IMR-90 (cell line): ENCODE measurements around the gene CYP2D6. TPM values are rescaled to one million over a fixed set of nuclear protein-coding genes. Genes with fewer than 3 reads are reported as not detected.

Experiments used
- ATAC-seq: fragments of 200-7000 bp; cut with Tn5 transposase; 2 replicates; pipeline ENCODE4 v1.9.1; 2020; ENCODE audit warnings: low read depth, mild to moderate bottlenecking, moderate library complexity
- BruUV-seq: library from RNA; stranded (reverse); fragments of 400-500 nt; replicated peaks from 2 replicates; lab custom pipeline; 2021; lab: Mats Ljungman, UMichigan
- CTCF ChIA-PET: fragments of 300-600 bp; formaldehyde crosslinking; extraction: SDS; loops from one replicate; lab custom pipeline; 2021; ENCODE audit warnings: antibody characterized with exemption; lab: Yijun Ruan, JAX
- POLR2A ChIA-PET: fragments of 300-600 bp; sonication (Branson Sonifier 250); formaldehyde crosslinking; loops from one replicate; lab custom pipeline; 2022; ENCODE audit warnings: antibody characterized with exemption; ENCODE audit not compliant: unreplicated experiment; lab: Charles Lee
- DNase-seq: peaks from one replicate; pipeline ENCODE4 v3.0.0; 2013
- H2AFZ ChIP-seq: replicated peaks from 2 replicates; pipeline ENCODE3; 2013; ENCODE audit warnings: low read length, mild to moderate bottlenecking; ENCODE audit not compliant: poor library complexity
- H2AK5ac ChIP-seq: 2 replicates; pipeline ENCODE4 v1.6.1; 2013; ENCODE audit warnings: low read depth, low read length, inconsistent platforms
- H2AK9ac ChIP-seq: replicated peaks from 2 replicates; pipeline ENCODE3; 2013; ENCODE audit warnings: mild to moderate bottlenecking, low read depth, low read length, moderate library complexity; ENCODE audit not compliant: poor library complexity
- H2BK120ac ChIP-seq: 2 replicates; pipeline ENCODE4 v1.6.1; 2013; ENCODE audit warnings: low read depth, low read length, inconsistent platforms
- H2BK15ac ChIP-seq: 3 replicates; pipeline ENCODE4 v1.6.1; 2013; ENCODE audit warnings: low read depth, low read length, inconsistent platforms
- H2BK20ac ChIP-seq: 2 replicates; pipeline ENCODE4 v1.6.1; 2013; ENCODE audit warnings: low read depth, mild to moderate bottlenecking, inconsistent platforms, low read length, moderate library complexity
- H2BK5ac ChIP-seq: 2 replicates; pipeline ENCODE4 v1.6.1; 2013; ENCODE audit warnings: mild to moderate bottlenecking, low read depth, low read length, inconsistent platforms; ENCODE audit not compliant: poor library complexity, severe bottlenecking
- H3K14ac ChIP-seq: replicated peaks from 2 replicates; pipeline ENCODE4 v1.6.1; 2013; ENCODE audit warnings: low read depth, low read length, inconsistent platforms
- H3K18ac ChIP-seq: 2 replicates; pipeline ENCODE4 v1.6.1; 2013; ENCODE audit warnings: low read depth, low read length, control low read depth
- H3K23ac ChIP-seq: 2 replicates; pipeline ENCODE4 v1.6.1; 2013; ENCODE audit warnings: low read depth, low read length, inconsistent platforms
- H3K27ac ChIP-seq: 2 replicates; pipeline ENCODE4 v1.5.1; 2013; ENCODE audit warnings: mild to moderate bottlenecking, control low read depth, low read length; ENCODE audit not compliant: insufficient read depth
- H3K27me3 ChIP-seq: 2 replicates; pipeline ENCODE4 v1.6.1; 2013; ENCODE audit warnings: low read length; ENCODE audit not compliant: control insufficient read depth, insufficient read depth
- H3K36me3 ChIP-seq: 2 replicates; pipeline ENCODE4 v1.6.1; 2013; ENCODE audit warnings: low read length, mixed read lengths; ENCODE audit not compliant: control insufficient read depth, insufficient read depth
- H3K4ac ChIP-seq: 2 replicates; pipeline ENCODE4 v1.6.1; 2013; ENCODE audit warnings: low read depth, low read length, inconsistent platforms
- H3K4me1 ChIP-seq: 2 replicates; pipeline ENCODE4 v1.6.1; 2013; ENCODE audit warnings: low read length, mixed read lengths; ENCODE audit not compliant: control insufficient read depth, insufficient read depth
- H3K4me2 ChIP-seq: 2 replicates; pipeline ENCODE4 v1.6.1; 2013; ENCODE audit warnings: low read depth, mild to moderate bottlenecking, control low read depth, low read length, moderate library complexity
- H3K4me3 ChIP-seq: 2 replicates; pipeline ENCODE4 v1.5.1; 2013; ENCODE audit warnings: low read depth, mild to moderate bottlenecking, control low read depth, low read length, moderate library complexity; ENCODE audit not compliant: insufficient read depth
- H3K56ac ChIP-seq: 2 replicates; pipeline ENCODE4 v1.6.1; 2013; ENCODE audit warnings: low read length, inconsistent platforms; ENCODE audit not compliant: insufficient read depth; ENCODE audit errors: extremely low read depth
- H3K79me1 ChIP-seq, 2 experiments: 2 replicates each; pipeline ENCODE4 v1.6.1; 2013; ENCODE audit warnings: low read length in 2 of 2, inconsistent platforms in 1 of 2, low read depth in 1 of 2
- H3K9ac ChIP-seq: 2 replicates; pipeline ENCODE4 v1.6.1; 2013; ENCODE audit warnings: low read depth, low read length, control low read depth
- H3K9me1 ChIP-seq: 2 replicates; pipeline ENCODE4 v1.6.1; 2013; ENCODE audit warnings: low read length, inconsistent platforms; ENCODE audit not compliant: insufficient read depth
- H3K9me3 ChIP-seq: 2 replicates; pipeline ENCODE4 v1.6.1; 2013; ENCODE audit warnings: low read length; ENCODE audit not compliant: control insufficient read depth, insufficient read depth
- H4K20me1 ChIP-seq: 2 replicates; pipeline ENCODE4 v1.6.1; 2013; ENCODE audit warnings: low read length, inconsistent platforms; ENCODE audit not compliant: insufficient read depth
- H4K5ac ChIP-seq: 2 replicates; pipeline ENCODE4 v1.6.1; 2013; ENCODE audit warnings: mild to moderate bottlenecking, low read depth, low read length, control low read depth
- H4K8ac ChIP-seq, 2 experiments: 2 replicates each; pipeline ENCODE4 v1.6.1; 2013; ENCODE audit warnings: low read depth in 2 of 2, low read length in 2 of 2, control low read depth in 1 of 2, inconsistent platforms in 1 of 2
- H4K91ac ChIP-seq: 2 replicates; pipeline ENCODE4 v1.6.1; 2013; ENCODE audit warnings: low read depth, low read length, inconsistent platforms; ENCODE audit not compliant: insufficient read depth
- BHLHE40 ChIP-seq: fragments of 150-350 bp; IDR thresholded peaks from 2 replicates; pipeline ENCODE4 v1.6.1; 2016; ENCODE audit warnings: mild to moderate bottlenecking, low read depth, low read length
- CEBPB ChIP-seq: IDR thresholded peaks from 2 replicates; pipeline ENCODE4 v1.6.1; 2012; ENCODE audit warnings: low read depth, low read length, improper control_type of control experiment
- CTCF ChIP-seq: conservative IDR thresholded peaks from 2 replicates; pipeline ENCODE4 v1.5.1; 2012; ENCODE audit warnings: mild to moderate bottlenecking, low read depth, low read length, improper control_type of control experiment
- ELK1 ChIP-seq: fragments of 150-350 bp; IDR thresholded peaks from 2 replicates; pipeline ENCODE4 v1.6.1; 2016; ENCODE audit warnings: low read depth, mild to moderate bottlenecking, low read length, moderate library complexity, borderline replicate concordance
- FOS ChIP-seq: fragments of 150-350 bp; IDR thresholded peaks from 2 replicates; pipeline ENCODE4 v1.6.1; 2016; ENCODE audit warnings: low read depth, low read length
- MAFK ChIP-seq: IDR thresholded peaks from 2 replicates; pipeline ENCODE4 v1.6.1; 2012; ENCODE audit warnings: low read depth, low read length, improper control_type of control experiment
- MAZ ChIP-seq: IDR thresholded peaks from 2 replicates; pipeline ENCODE4 v1.6.1; 2012; ENCODE audit warnings: low read depth, mild to moderate bottlenecking, low read length, improper control_type of control experiment, moderate library complexity, borderline replicate concordance
- MXI1 ChIP-seq: IDR thresholded peaks from 2 replicates; pipeline ENCODE4 v1.6.1; 2012; ENCODE audit warnings: low read depth, mild to moderate bottlenecking, low read length, moderate library complexity, borderline replicate concordance
- NFE2L2 ChIP-seq: fragments of 150-350 bp; IDR thresholded peaks from 2 replicates; pipeline ENCODE4 v1.6.1; 2016; ENCODE audit warnings: low read depth, mild to moderate bottlenecking, low read length
- POLR2A ChIP-seq: IDR thresholded peaks from 2 replicates; pipeline ENCODE4 v1.6.1; 2012; ENCODE audit warnings: mild to moderate bottlenecking, low read depth, low read length
- RAD21 ChIP-seq: IDR thresholded peaks from 2 replicates; pipeline ENCODE4 v1.6.1; 2012; ENCODE audit warnings: low read length, improper control_type of control experiment
- RFX5 ChIP-seq: IDR thresholded peaks from 2 replicates; pipeline ENCODE4 v1.8.0; 2012; ENCODE audit warnings: low read depth, mild to moderate bottlenecking, low read length, moderate library complexity
- SMC3 ChIP-seq: fragments of 150-350 bp; IDR thresholded peaks from 2 replicates; pipeline ENCODE4 v1.6.1; 2016; ENCODE audit warnings: low read depth, mild to moderate bottlenecking, antibody characterized with exemption, low read length, moderate library complexity
- USF2 ChIP-seq: fragments of 150-350 bp; IDR thresholded peaks from 2 replicates; pipeline ENCODE4 v1.6.1; 2017; ENCODE audit warnings: mild to moderate bottlenecking, antibody characterized with exemption, low read length, low read depth
- WGBS, 2 experiments: methylation state at CpG; one replicate each; pipeline versions ENCODE4 v1.1.5 to v1.1.7; 2013; ENCODE audit warnings: missing lambda C conversion rate in 2 of 2; ENCODE audit not compliant: insufficient read length in 1 of 2; ENCODE audit errors: extremely low coverage in 2 of 2; 5-methylcytosine and 5-hydroxymethylcytosine counted together
- dilution Hi-C: fragments of 300-500 bp; cut with HindIII; formaldehyde crosslinking; loops from one replicate; pipeline ENCODE4 v1.14.3; 2018; ENCODE audit warnings: low sequenced_read_pairs; ENCODE audit not compliant: unreplicated experiment
- in situ Hi-C: fragments of 300-500 bp; cut with MboI; formaldehyde crosslinking; loops from 3 replicates; pipeline ENCODE4 v1.14.3; 2019; ENCODE audit warnings: low sequenced_read_pairs, inconsistent platforms, mixed read lengths
- intact Hi-C: fragments of 100-400 bp; cut with micrococcal nuclease; formaldehyde crosslinking; loops from 2 replicates; pipeline ENCODE4 v1.10.0; 2022
- polyA plus RNA-seq, 3 experiments: library from polyadenylated mRNA; depleted of rRNA; stranded (reverse); fragments of >200 nt; gene quantifications; 2 replicates each; pipeline ENCODE4 v1.2.3, GENCODE V29; 2012; ENCODE audit warnings: low replicate concordance in 1 of 3
- total RNA-seq: library from RNA; depleted of rRNA; stranded (reverse); fragments of >200 nt; gene quantifications from 2 replicates; pipeline ENCODE4 v1.2.3, GENCODE V29; 2012

The CYP2D6 gene
- total and polyA plus RNA-seq, 2 of the 4 experiments (the other 2 are of a cell fraction) = under 0.01 to 0.24 TPM

GRCh38 chr22:42171417-42171816, 40.8 kb upstream of the CYP2D6 start:
- Histone ChIP-seq H2AK9ac (no peak overlapping the region), H2BK5ac (no peak overlapping the region), H3K9ac (no peak overlapping the region), H2AFZ (no peak overlapping the region), H3K23ac (no peak overlapping the region), H3K9me1 (peaks cover 13% of the 10 kb centered on the region; the same call in 1 of the 2 replicates), H3K79me1 (peaks cover 21 to 57% of the 10 kb centered on the region in 2 experiments), H3K56ac (no peak overlapping the region), H3K14ac (no peak overlapping the region), H2BK15ac (no peak overlapping the region), H3K9me3 (no peaks in the 10 kb centered on the region), H3K4me3 (no peak overlapping the region), H4K20me1 (peaks cover 52% of the 10 kb centered on the region), H3K4me2 (no peak overlapping the region), H2AK5ac (no peak overlapping the region), H3K4me1 (peaks cover 8% of the 10 kb centered on the region), H3K27me3 (no peaks in the 10 kb centered on the region), H4K8ac (no peak overlapping the region), H3K27ac (no peak overlapping the region), H3K36me3 (peaks cover 16% of the 10 kb centered on the region), H3K4ac (no peak overlapping the region), H2BK20ac (no peak overlapping the region), H4K91ac (no peak overlapping the region), H4K5ac (no peak overlapping the region), H2BK120ac (no peak overlapping the region), H3K18ac (no peak overlapping the region)
- dilution Hi-C loops (no loop called here), in situ Hi-C loops (no loop called here), intact Hi-C loops (no loop called here)
- no TSS peak for BruUV-seq
- DNase-seq (no peak), ATAC-seq (no peak)
- TF ChIP-seq RAD21 (no peak), MAZ (no peak), CEBPB (no peak), MAFK (no peak), USF2 (no peak), BHLHE40 (no peak), SMC3 (no peak), RFX5 (no peak), FOS (no peak), MXI1 (no peak), ELK1 (no peak), NFE2L2 (no peak), POLR2A (no peak), CTCF (no peak)
- POLR2A ChIA-PET = no interaction called here
- no CpG with 5 or more reads among the region's 5 CpGs for WGBS, 2 experiments
- CTCF ChIA-PET = no interaction called here
